Measurements from ENCODE around the gene HSD17B1. TPM values are rescaled to one million over a fixed set of nuclear protein-coding genes. Genes with fewer than 3 reads are reported as not detected.

Gene HSD17B1
- total and polyA plus RNA-seq, 2 of the 13 experiments (the other 11 are each of a cell fraction or from before 2014, with no cell fraction given) = 0.54 to 0.93 TPM

DNA sequence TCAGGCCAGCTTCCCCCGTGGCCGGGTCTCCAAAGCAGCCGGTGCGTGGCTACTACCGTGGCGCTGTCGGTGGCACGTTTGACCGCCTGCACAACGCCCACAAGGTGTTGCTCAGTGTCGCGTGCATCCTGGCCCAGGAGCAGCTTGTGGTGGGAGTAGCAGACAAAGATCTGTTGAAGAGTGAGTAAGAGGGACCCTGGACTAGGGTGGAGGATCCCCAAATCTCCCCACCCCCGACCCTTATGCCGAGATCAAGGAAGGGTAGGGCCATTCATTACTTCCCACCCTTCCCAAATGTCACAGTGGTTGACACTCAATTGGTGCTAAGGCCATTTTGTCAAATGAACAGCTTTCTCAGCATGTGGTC lies 10.4 kb downstream of the HSD17B1 start (continued):
- TF ChIP-seq, protein P1, sequence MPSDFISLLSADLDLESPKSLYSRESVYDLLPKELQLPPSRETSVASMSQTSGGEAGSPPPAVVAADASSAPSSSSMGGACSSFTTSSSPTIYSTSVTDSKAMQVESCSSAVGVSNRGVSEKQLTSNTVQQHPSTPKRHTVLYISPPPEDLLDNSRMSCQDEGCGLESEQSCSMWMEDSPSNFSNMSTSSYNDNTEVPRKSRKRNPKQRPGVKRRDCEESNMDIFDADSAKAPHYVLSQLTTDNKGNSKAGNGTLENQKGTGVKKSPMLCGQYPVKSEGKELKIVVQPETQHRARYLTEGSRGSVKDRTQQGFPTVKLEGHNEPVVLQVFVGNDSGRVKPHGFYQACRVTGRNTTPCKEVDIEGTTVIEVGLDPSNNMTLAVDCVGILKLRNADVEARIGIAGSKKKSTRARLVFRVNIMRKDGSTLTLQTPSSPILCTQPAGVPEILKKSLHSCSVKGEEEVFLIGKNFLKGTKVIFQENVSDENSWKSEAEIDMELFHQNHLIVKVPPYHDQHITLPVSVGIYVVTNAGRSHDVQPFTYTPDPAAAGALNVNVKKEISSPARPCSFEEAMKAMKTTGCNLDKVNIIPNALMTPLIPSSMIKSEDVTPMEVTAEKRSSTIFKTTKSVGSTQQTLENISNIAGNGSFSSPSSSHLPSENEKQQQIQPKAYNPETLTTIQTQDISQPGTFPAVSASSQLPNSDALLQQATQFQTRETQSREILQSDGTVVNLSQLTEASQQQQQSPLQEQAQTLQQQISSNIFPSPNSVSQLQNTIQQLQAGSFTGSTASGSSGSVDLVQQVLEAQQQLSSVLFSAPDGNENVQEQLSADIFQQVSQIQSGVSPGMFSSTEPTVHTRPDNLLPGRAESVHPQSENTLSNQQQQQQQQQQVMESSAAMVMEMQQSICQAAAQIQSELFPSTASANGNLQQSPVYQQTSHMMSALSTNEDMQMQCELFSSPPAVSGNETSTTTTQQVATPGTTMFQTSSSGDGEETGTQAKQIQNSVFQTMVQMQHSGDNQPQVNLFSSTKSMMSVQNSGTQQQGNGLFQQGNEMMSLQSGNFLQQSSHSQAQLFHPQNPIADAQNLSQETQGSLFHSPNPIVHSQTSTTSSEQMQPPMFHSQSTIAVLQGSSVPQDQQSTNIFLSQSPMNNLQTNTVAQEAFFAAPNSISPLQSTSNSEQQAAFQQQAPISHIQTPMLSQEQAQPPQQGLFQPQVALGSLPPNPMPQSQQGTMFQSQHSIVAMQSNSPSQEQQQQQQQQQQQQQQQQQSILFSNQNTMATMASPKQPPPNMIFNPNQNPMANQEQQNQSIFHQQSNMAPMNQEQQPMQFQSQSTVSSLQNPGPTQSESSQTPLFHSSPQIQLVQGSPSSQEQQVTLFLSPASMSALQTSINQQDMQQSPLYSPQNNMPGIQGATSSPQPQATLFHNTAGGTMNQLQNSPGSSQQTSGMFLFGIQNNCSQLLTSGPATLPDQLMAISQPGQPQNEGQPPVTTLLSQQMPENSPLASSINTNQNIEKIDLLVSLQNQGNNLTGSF (CRISPR knock-in tag; IDR thresholded peaks at IDR 0.05) = no peak
- TF ChIP-seq ZSCAN20 (CRISPR knock-in tag; IDR thresholded peaks at IDR 0.05; ENCODE audit: borderline replicate concordance) (no peak), ZNF703 (CRISPR knock-in tag; IDR thresholded peaks at IDR 0.05; ENCODE audit: borderline replicate concordance) (no peak), ZBTB3 (CRISPR knock-in tag; IDR thresholded peaks at IDR 0.05; ENCODE audit: borderline replicate concordance, low read depth) (no peak), NPAS2 (CRISPR knock-in tag; IDR thresholded peaks at IDR 0.05; ENCODE audit: borderline replicate concordance) (no peak), ZNF546 (CRISPR knock-in tag; conservative IDR thresholded peaks at IDR 0.05) (no peak), ELF4 (CRISPR knock-in tag; IDR thresholded peaks at IDR 0.05; ENCODE audit: borderline replicate concordance) (no peak), MTA3 (CRISPR knock-in tag; IDR thresholded peaks at IDR 0.05) (no peak), NFIB (CRISPR knock-in tag; IDR thresholded peaks at IDR 0.05; ENCODE audit: borderline replicate concordance) (no peak), ZNF788 (CRISPR knock-in tag; IDR thresholded peaks at IDR 0.05; ENCODE audit: borderline replicate concordance) (no peak), CAMTA2 (CRISPR knock-in tag; IDR thresholded peaks at IDR 0.05; ENCODE audit: borderline replicate concordance) (no peak), ZNF850 (CRISPR knock-in tag; conservative IDR thresholded peaks at IDR 0.05) (no peak), HOXA9 (CRISPR knock-in tag; IDR thresholded peaks at IDR 0.05; ENCODE audit: borderline replicate concordance) (no peak), ZNF644 (CRISPR knock-in tag; IDR thresholded peaks at IDR 0.05; ENCODE audit: low read depth) (no peak; the same call in 1 of the 2 replicates), JUND (CRISPR knock-in tag; IDR thresholded peaks at IDR 0.05) (no peak; the same call in 1 of the 2 replicates), SRF (IDR thresholded peaks at IDR 0.05; ENCODE audit: low read depth, low read length) (no peak), PHB2 (IDR thresholded peaks at IDR 0.05; ENCODE audit: partially characterized antibody) (no peak)
- TF ChIP-seq, protein P2, sequence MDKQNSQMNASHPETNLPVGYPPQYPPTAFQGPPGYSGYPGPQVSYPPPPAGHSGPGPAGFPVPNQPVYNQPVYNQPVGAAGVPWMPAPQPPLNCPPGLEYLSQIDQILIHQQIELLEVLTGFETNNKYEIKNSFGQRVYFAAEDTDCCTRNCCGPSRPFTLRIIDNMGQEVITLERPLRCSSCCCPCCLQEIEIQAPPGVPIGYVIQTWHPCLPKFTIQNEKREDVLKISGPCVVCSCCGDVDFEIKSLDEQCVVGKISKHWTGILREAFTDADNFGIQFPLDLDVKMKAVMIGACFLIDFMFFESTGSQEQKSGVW (CRISPR knock-in tag; IDR thresholded peaks at IDR 0.05; ENCODE audit: borderline replicate concordance) = no peak
- TF ChIP-seq, protein P3, sequence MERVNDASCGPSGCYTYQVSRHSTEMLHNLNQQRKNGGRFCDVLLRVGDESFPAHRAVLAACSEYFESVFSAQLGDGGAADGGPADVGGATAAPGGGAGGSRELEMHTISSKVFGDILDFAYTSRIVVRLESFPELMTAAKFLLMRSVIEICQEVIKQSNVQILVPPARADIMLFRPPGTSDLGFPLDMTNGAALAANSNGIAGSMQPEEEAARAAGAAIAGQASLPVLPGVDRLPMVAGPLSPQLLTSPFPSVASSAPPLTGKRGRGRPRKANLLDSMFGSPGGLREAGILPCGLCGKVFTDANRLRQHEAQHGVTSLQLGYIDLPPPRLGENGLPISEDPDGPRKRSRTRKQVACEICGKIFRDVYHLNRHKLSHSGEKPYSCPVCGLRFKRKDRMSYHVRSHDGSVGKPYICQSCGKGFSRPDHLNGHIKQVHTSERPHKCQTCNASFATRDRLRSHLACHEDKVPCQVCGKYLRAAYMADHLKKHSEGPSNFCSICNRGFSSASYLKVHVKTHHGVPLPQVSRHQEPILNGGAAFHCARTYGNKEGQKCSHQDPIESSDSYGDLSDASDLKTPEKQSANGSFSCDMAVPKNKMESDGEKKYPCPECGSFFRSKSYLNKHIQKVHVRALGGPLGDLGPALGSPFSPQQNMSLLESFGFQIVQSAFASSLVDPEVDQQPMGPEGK (CRISPR knock-in tag; IDR thresholded peaks at IDR 0.05) = no peak
- TF ChIP-seq, protein P4, sequence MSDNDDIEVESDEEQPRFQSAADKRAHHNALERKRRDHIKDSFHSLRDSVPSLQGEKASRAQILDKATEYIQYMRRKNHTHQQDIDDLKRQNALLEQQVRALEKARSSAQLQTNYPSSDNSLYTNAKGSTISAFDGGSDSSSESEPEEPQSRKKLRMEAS (IDR thresholded peaks at IDR 0.05) = 0 out of 2 replicates have a peak, but pooled peaks have one; percentile 1
- TF ChIP-seq, protein P5, sequence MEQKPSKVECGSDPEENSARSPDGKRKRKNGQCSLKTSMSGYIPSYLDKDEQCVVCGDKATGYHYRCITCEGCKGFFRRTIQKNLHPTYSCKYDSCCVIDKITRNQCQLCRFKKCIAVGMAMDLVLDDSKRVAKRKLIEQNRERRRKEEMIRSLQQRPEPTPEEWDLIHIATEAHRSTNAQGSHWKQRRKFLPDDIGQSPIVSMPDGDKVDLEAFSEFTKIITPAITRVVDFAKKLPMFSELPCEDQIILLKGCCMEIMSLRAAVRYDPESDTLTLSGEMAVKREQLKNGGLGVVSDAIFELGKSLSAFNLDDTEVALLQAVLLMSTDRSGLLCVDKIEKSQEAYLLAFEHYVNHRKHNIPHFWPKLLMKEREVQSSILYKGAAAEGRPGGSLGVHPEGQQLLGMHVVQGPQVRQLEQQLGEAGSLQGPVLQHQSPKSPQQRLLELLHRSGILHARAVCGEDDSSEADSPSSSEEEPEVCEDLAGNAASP (CRISPR knock-in tag; IDR thresholded peaks at IDR 0.05; ENCODE audit: borderline replicate concordance) = no peak
